Measurements from ENCODE around the gene TRAF3IP1. TPM values are rescaled to one million over a fixed set of nuclear protein-coding genes. Genes with fewer than 3 reads are reported as not detected.
"Not testable (repeated sequence)": the region's sequence is repeated elsewhere in the genome, so short reads cannot be mapped to it uniquely, and the experiment has no call there.

The TRAF3IP1 gene
- total RNA-seq, 2 experiments from 2014 or later: 5.4 to 7.0 TPM

GRCh38 chr2:238389988-238390589 lies 69.8 kb downstream of the TRAF3IP1 start:
- H3K4me1 Mint-ChIP-seq: peaks cover 10% of the 10 kb centered on the region
- ChIA-PET POLR2A (no interaction called here), CTCF (interaction anchor here (1.0 kb wide), 1 partner anchor 19 kb away, joined by 3 read pairs; no protein-coding TSS in a partner anchor)
- no peaks in the 10 kb centered on the region for H3K9me3 Mint-ChIP-seq
- no peak overlapping the region for H3K27ac Mint-ChIP-seq
- DNase-seq: no peak
- H3K36me3 Mint-ChIP-seq (ENCODE audit: low read depth): no peaks in the 10 kb centered on the region
- peaks cover 2% of the 10 kb centered on the region for H3K27me3 Mint-ChIP-seq
- H3K4me3 Mint-ChIP-seq: no peak overlapping the region

DNA sequence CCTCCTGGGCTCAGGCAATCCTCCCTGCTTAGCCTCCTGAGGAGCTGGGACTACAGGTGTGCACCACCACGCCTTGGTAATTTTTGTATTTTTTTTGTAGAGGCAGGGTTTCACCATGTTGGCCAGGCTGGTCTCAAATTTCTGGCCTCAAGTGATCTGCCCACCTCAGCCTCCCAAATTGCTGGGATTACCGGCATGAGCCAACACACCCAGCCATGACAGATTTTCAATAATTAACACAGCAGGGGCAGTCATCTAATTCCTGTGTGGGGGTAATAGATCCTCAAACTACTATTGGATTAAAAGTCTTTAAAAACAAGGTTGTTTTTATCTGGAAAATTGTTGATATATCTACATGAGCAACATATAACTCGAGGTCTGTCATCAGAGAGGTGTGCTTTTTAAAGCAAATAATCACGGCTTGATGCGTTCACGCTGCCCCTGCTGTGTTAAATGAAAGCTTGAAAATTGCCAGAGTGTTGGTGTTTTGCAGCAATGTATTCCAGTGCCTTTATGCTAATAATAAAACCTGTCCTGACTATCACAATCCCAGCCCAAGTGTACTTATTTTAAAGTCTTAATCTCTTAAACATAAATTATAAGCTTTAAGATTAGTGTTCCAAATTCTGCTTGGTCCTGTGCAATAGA lies 70.8 kb downstream of the TRAF3IP1 start:
- no peaks in the 10 kb centered on the region for H3K9me3 Mint-ChIP-seq
- POLR2A ChIA-PET: interaction anchor here (0.9 kb wide), 1 partner anchor 24 kb away, joined by 3 read pairs; no protein-coding TSS in a partner anchor
- H3K27ac Mint-ChIP-seq: no peak overlapping the region
- no peaks in the 10 kb centered on the region for H3K36me3 Mint-ChIP-seq (ENCODE audit: low read depth)
- H3K27me3 Mint-ChIP-seq: peaks cover 2% of the 10 kb centered on the region
- CTCF ChIA-PET: interaction anchor here (1.1 kb wide), 1 partner anchor 20 kb away, joined by 3 read pairs; no protein-coding TSS in a partner anchor
- DNase-seq: no peak
- peaks cover 15% of the 10 kb centered on the region for H3K4me1 Mint-ChIP-seq
- H3K4me3 Mint-ChIP-seq: no peak overlapping the region

DNA sequence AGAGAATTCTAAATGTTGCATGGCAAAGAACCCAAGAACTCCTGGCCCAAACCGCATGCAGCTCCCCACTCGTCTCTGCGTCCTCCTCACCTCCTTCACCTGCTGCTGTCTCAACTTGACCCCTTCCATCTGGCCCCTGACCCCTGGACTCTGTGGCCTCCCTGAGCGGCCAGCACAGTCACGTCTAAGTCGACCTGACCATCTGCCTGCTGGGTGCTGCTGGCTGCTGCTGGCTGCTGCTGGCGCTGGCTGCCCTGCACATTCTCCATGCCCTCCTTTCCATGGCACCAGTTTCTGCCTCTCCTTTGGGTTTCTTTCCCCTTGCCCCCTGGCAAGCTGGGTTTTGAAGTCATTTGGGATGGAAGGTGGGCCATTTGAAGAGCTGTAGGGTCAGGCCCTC lies 76.3 kb downstream of the TRAF3IP1 start:
- ChIA-PET POLR2A (no interaction called here), CTCF (interaction anchor here (0.6 kb wide), 1 partner anchor 65 kb away, joined by 3 read pairs; no protein-coding TSS in a partner anchor)
- no peak for DNase-seq
- Mint-ChIP-seq H3K36me3 (ENCODE audit: low read depth) (no peaks in the 10 kb centered on the region), H3K4me1 (peaks cover 4% of the 10 kb centered on the region), H3K27ac (no peak overlapping the region), H3K27me3 (peaks cover 2% of the 10 kb centered on the region), H3K9me3 (no peaks in the 10 kb centered on the region), H3K4me3 (no peak overlapping the region)

DNA sequence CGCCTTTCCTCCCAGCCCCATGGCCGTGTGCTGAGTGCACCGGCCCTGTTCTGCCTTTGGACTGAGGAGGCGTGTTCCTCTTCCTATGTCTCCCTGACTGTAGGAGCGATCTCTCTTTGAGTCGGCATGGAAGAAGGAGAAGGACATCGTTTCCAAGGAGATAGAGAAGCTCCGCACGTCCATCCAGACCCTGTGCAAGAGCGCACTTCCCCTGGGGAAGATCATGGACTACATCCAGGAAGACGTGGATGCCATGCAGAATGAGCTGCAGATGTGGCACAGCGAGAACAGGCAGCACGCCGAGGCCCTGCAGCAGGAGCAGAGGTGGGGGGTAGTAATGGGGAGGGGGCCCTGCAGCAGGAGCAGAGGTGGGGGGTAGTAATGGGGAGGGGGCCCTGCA lies 77.0 kb downstream of the TRAF3IP1 start:
- POLR2A ChIA-PET: no interaction called here
- no peaks in the 10 kb centered on the region for H3K9me3 Mint-ChIP-seq
- H3K27ac Mint-ChIP-seq: no peak overlapping the region
- no peaks in the 10 kb centered on the region for H3K36me3 Mint-ChIP-seq (ENCODE audit: low read depth)
- peaks cover 4% of the 10 kb centered on the region for H3K4me1 Mint-ChIP-seq
- no peak for DNase-seq
- H3K27me3 Mint-ChIP-seq: peaks cover 2% of the 10 kb centered on the region
- CTCF ChIA-PET: no interaction called here
- no peak overlapping the region for H3K4me3 Mint-ChIP-seq

DNA sequence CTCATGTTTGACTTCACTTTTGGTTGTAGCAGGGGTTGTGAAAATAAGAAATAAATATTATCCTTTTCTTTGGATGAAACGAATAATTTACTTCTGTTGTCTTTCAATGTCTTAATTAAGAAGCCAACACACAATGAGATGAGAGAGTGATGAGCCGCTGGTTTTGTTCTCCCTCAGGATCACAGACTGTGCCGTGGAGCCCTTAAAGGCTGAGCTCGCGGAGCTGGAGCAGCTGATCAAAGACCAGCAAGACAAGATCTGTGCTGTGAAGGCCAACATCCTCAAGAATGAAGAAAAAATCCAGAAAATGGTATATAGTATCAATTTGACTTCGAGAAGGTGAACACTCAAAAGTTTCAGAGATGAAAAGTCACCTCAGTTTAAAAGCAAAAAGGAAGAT lies 78.3 kb downstream of the TRAF3IP1 start:
- H3K9me3 Mint-ChIP-seq: no peaks in the 10 kb centered on the region
- no peak overlapping the region for H3K4me3 Mint-ChIP-seq
- ChIA-PET POLR2A (no interaction called here), CTCF (no interaction called here)
- DNase-seq: no peak
- no peak overlapping the region for H3K27ac Mint-ChIP-seq
- no peaks in the 10 kb centered on the region for H3K36me3 Mint-ChIP-seq (ENCODE audit: low read depth)
- H3K27me3 Mint-ChIP-seq: peaks cover 2% of the 10 kb centered on the region
- H3K4me1 Mint-ChIP-seq: peaks cover 4% of the 10 kb centered on the region

DNA sequence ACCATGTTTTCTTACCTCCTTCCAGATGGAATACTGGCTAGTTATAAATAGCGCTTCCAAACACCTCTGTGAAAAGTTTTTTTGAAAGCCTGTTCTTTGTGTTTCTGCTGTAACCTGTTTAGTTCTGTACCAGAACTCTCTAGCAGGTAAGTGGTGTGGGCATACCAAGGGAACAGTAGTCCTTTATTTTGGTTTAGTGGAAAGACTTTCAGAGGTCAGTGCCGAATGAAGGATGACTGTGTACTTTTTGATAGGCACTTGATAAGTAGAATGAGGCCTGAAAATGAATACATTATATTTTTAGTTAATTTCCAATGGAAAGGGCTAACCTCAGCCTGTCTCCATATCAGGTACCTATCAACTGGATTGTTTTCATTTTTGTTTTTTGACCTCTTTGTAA lies 78.8 kb downstream of the TRAF3IP1 start:
- no peaks in the 10 kb centered on the region for H3K36me3 Mint-ChIP-seq (ENCODE audit: low read depth)
- DNase-seq: no peak
- ChIA-PET POLR2A (no interaction called here), CTCF (no interaction called here)
- no peak overlapping the region for H3K4me3 Mint-ChIP-seq
- no peaks in the 10 kb centered on the region for H3K9me3 Mint-ChIP-seq
- H3K27ac Mint-ChIP-seq: no peak overlapping the region
- no peaks in the 10 kb centered on the region for H3K27me3 Mint-ChIP-seq
- H3K4me1 Mint-ChIP-seq: peaks cover 4% of the 10 kb centered on the region

GRCh38 chr2:238401551-238401950 lies 81.2 kb downstream of the TRAF3IP1 start:
- DNase-seq: no peak
- no peaks in the 10 kb centered on the region for H3K36me3 Mint-ChIP-seq (ENCODE audit: low read depth)
- no peaks in the 10 kb centered on the region for H3K9me3 Mint-ChIP-seq
- POLR2A ChIA-PET: no interaction called here
- H3K4me1 Mint-ChIP-seq: peaks cover 7% of the 10 kb centered on the region
- CTCF ChIA-PET: no interaction called here
- H3K4me3 Mint-ChIP-seq: no peak overlapping the region
- H3K27ac Mint-ChIP-seq: no peak overlapping the region
- H3K27me3 Mint-ChIP-seq: no peaks in the 10 kb centered on the region

DNA sequence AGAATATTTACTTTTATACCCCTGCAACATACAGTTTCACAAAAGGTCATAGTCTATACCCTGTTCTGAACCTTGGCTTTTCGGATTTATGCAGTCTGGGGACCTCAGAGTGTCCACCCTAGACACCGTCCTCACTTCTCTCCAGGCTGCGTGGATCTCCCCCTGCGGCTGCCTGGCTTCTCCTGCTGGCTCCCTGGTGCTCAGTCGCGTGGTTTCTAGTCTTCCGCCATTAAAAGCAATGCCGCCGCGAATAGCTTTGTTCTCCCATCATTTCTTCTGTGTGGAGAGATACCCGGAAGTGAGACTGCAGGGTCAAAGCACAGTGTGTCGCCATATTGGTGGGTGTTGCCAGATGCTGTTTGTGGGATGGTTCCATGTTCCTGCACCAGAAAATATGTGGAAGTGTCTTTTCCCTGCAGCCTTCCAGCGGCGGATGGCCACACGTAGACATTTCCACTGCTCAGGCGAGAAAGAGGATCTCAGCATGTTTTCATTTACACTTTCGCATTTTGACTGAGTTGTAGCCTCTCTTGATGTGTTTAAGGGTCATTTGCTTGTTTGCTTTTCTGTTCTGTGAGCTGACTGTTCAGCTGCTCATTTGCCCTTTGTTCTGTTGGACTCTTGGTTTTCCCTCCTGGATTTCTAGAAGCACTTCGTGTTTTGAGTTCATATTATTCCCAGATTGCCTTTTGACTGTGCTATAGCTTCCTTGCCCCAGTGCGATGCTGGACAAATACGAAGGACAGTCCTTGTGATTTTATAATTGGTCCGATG lies 83.5 kb downstream of the TRAF3IP1 start:
- ChIA-PET POLR2A (no interaction called here), CTCF (no interaction called here)
- H3K36me3 Mint-ChIP-seq (ENCODE audit: low read depth): no peaks in the 10 kb centered on the region
- H3K27ac Mint-ChIP-seq: no peak overlapping the region
- H3K4me3 Mint-ChIP-seq: no peak overlapping the region
- H3K27me3 Mint-ChIP-seq: no peaks in the 10 kb centered on the region
- no peaks in the 10 kb centered on the region for H3K9me3 Mint-ChIP-seq
- DNase-seq: no peak
- peaks cover 7% of the 10 kb centered on the region for H3K4me1 Mint-ChIP-seq

DNA sequence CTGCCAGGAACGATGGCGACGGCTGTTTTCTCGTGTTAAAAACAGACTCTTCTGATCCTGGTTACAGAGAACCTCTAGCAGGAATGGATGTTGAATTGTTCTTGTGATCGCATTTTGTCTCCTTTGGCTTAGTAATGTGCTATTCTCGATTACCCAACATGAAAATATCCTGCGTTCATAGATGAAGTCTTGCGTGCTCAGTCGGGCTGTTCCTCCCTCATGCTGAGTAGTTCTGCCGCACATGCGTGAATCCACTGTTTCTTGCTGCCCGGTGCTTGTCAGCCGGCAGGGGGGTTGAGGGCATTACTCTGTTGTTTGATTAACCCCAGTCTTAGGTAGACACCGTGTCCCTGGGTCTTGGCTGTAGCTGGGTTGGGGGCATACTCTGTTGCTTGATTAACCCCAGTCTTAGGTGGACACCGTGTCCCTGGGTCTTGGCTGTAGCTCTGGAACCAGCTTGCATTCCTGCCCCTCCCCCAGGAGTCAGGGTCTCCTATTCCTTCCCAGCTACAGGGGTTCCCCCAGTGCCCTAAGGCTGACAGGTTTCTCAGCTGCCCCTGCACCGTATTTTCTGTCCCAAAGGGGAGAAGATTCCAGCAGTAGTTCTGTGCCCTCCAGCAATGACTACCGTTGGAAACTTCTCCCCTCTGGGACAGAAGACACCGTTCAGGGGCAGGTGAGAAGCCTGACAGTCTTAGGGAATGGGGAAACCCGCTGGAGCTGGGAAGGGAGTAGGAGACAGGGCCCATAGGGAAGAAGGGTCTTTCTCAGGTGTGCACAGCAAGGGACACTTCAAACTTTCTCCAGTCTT lies 84.3 kb downstream of the TRAF3IP1 start:
- Mint-ChIP-seq H3K4me3 (no peak overlapping the region), H3K27ac (no peak overlapping the region), H3K36me3 (ENCODE audit: low read depth) (no peaks in the 10 kb centered on the region), H3K4me1 (peaks cover 7% of the 10 kb centered on the region), H3K27me3 (no peaks in the 10 kb centered on the region), H3K9me3 (no peaks in the 10 kb centered on the region)
- ChIA-PET POLR2A (no interaction called here), CTCF (no interaction called here)
- DNase-seq: no peak

GRCh38 chr2:238405217-238405555 lies 84.9 kb downstream of the TRAF3IP1 start:
- CTCF ChIA-PET; H3K27ac Mint-ChIP-seq; POLR2A ChIA-PET; H3K4me3 Mint-ChIP-seq; H3K36me3 Mint-ChIP-seq (ENCODE audit: low read depth); DNase-seq; H3K27me3 Mint-ChIP-seq; H3K9me3 Mint-ChIP-seq; H3K4me1 Mint-ChIP-seq: not testable (repeated sequence)

DNA sequence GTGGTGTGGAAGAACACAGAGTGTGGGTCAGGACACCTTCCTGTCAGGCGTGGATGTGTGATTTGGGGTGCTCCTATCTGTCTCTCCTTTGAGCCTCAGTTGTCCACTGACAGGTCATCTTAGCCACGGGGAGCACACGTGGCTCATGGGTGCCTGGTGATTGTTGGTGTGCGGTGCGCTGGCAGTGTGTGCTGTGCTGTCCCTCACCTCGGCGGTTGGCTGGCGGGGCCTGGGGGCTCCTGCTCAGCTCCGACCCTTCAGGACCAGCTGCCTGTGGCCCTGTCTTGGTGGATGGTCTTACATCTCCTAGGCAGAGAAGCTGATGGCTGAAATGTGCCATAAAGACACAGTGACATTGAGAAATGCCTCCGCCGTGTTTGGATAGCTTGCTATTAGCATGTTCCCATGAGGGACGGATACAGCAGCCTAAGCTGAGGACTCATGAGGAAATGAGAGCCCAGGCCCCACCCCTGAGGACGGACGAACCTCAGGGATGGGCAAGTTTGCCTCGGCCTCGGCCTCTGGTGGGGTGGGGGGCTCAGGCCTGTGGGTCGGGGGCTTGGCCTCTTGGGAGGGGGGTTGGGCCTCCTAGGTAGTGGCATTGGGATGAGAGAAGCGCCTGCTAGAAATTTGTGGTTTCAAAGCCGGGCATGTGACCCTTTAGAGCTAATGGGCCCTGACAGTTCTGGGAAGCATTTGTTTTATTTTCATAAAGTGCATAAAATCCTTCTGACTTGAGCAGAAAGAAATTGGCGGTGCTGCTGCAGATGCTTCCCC lies 86.1 kb downstream of the TRAF3IP1 start:
- Mint-ChIP-seq H3K36me3 (ENCODE audit: low read depth) (no peaks in the 10 kb centered on the region), H3K27me3 (no peaks in the 10 kb centered on the region), H3K4me3 (no peak overlapping the region), H3K9me3 (no peaks in the 10 kb centered on the region), H3K27ac (no peak overlapping the region), H3K4me1 (peaks cover 7% of the 10 kb centered on the region)
- ChIA-PET POLR2A (no interaction called here), CTCF (interaction anchor here (0.8 kb wide), 1 partner anchor 60 kb away, joined by 4 read pairs; no protein-coding TSS in a partner anchor)
- DNase-seq: no peak

DNA sequence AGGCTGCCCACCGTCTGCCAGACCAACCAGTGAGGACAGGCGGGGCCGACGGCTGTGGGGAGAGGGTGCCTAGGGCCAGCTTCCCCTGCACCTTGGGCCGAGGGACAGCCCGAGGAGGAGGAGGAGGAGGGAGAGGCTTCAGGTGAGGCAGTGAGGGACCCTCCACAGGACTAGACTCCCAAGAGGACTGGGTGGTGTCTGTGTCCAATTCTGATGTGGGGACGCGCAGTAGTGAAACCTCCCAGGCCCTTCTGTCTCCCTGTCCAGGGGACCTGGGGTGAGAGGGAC lies 86.6 kb downstream of the TRAF3IP1 start:
- ChIA-PET CTCF (no interaction called here), POLR2A (no interaction called here)
- Mint-ChIP-seq H3K27me3 (no peaks in the 10 kb centered on the region), H3K36me3 (ENCODE audit: low read depth) (no peaks in the 10 kb centered on the region), H3K4me3 (no peak overlapping the region), H3K27ac (no peak overlapping the region), H3K9me3 (no peaks in the 10 kb centered on the region), H3K4me1 (peaks cover 7% of the 10 kb centered on the region)
- no peak for DNase-seq

DNA sequence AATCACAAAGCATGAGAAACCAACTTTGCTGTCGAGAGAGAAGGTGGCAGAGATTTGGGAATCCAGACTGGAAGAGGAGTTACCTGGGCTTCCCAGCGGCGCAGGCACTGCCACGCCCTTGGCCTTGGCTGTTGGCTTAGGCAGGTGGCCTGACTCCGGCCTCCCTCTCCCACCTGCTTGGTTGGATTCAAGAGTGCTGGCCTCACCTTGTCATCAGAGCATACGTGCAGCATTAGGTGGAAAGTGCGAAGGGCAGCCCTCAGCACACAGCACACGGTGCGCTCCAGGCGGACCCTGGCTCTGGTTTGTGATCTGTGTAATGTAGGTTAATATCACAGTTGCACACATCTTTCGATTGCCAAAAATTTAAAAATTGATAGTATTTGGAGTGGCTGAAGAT lies 87.2 kb downstream of the TRAF3IP1 start:
- CTCF ChIA-PET: no interaction called here
- peaks cover 7% of the 10 kb centered on the region for H3K4me1 Mint-ChIP-seq
- H3K9me3 Mint-ChIP-seq: no peaks in the 10 kb centered on the region
- no peak overlapping the region for H3K4me3 Mint-ChIP-seq
- POLR2A ChIA-PET: no interaction called here
- H3K27me3 Mint-ChIP-seq: no peaks in the 10 kb centered on the region
- no peak overlapping the region for H3K27ac Mint-ChIP-seq
- no peaks in the 10 kb centered on the region for H3K36me3 Mint-ChIP-seq (ENCODE audit: low read depth)
- DNase-seq: no peak

All from activated CD4-positive, alpha-beta memory T cell treated with anti-CD3 and anti-CD28 coated beads, Interleukin-2, amount 10 ng/mL, durations not matched to agents 7 days and 5 days (primary cell).